Left lung (tissue), 10 donors: Measurements from ENCODE around the gene ZNF423. TPM values are rescaled to one million over a fixed set of nuclear protein-coding genes. Genes with fewer than 3 reads are reported as not detected.
A peak's percentile ranks its signal among the peaks of the same experiment; 100 is the strongest.

ENCODE experiments used
- ATAC-seq: fragments of 200-7000 bp; cut with Tn5 transposase; one replicate; pipeline ENCODE4 v1.9.1; 2020; ENCODE audit warnings: moderate library complexity
- DNase-seq, 4 donors: peaks; one replicate each; pipeline ENCODE4 v3.0.0-alpha.2; 2013 to 2020
- H3K27ac ChIP-seq, 2 donors: fragments of 200-600 bp; sonication (generic) in 1 of 2; one replicate each; pipeline versions ENCODE4 v1.5.0 to v1.8.0; 2020 to 2021
- H3K27me3 ChIP-seq, 2 donors: fragments of 200-600 bp; sonication (generic) in 1 of 2; one replicate each; pipeline versions ENCODE4 v1.5.0 to v1.8.0; 2020 to 2021
- H3K36me3 ChIP-seq, 2 donors: fragments of 200-600 bp; sonication (generic) in 1 of 2; one replicate each; pipeline versions ENCODE4 v1.5.0 to v1.8.0; 2020 to 2021
- H3K4me1 ChIP-seq, 2 donors: fragments of 200-600 bp; one replicate each; pipeline ENCODE4 v1.8.0; 2021
- H3K4me3 ChIP-seq, 2 donors: fragments of 200-600 bp; sonication (generic) in 1 of 2; one replicate each; pipeline versions ENCODE4 v1.5.0 to v1.8.0; 2020 to 2021; ENCODE audit warnings: mild to moderate bottlenecking in 1 of 2
- H3K9me3 ChIP-seq, 2 donors: fragments of 200-600 bp; sonication (generic) in 1 of 2; one replicate each; pipeline versions ENCODE4 v1.5.0 to v1.8.0; 2020 to 2021
- CTCF ChIP-seq, 2 donors: fragments of 200-600 bp; sonication (generic) in 1 of 2; IDR thresholded peaks; one replicate each; pipeline versions ENCODE4 v1.5.0 to v1.8.0; 2021; ENCODE audit warnings: antibody characterized with exemption in 2 of 2
- intact Hi-C, 2 donors: fragments of 100-400 bp; cut with DNase I; formaldehyde crosslinking; loops; one replicate each; pipeline versions ENCODE4 v1.11.2 to v1.14.2; 2022
- polyA plus RNA-seq, 6 donors: library from polyadenylated mRNA; unstranded; fragments of 120-200 nt; gene quantifications; one replicate each; pipeline ENCODE4 v1.2.1, GENCODE V29; 2013; ENCODE audit not compliant: insufficient read length in 6 of 6
- total RNA-seq, 2 donors: library from RNA; stranded (reverse); fragmentation: NEBNext Ultra II Directional; extraction: Animal tissue kit (Norgen Biotek cat#: 25700); gene quantifications; one replicate each; pipeline ENCODE4 v1.2.1, GENCODE V29; 2021
- donor health status: DM: no; HTN: yes; CAD: no.
- donor health status: DM: no; HTN: no; CAD: no.

ZNF423 gene
- total and polyA plus RNA-seq, 8 donors: 7.8 to 30.5 (median 26.6) TPM

- H3K4me3 ChIP-seq: no peak overlapping the region
- ATAC-seq: peak; percentile 25
- no peak for DNase-seq
Measured at GRCh38 chr16:49596068-49596467, 259.8 kb downstream of the ZNF423 start.

DNA sequence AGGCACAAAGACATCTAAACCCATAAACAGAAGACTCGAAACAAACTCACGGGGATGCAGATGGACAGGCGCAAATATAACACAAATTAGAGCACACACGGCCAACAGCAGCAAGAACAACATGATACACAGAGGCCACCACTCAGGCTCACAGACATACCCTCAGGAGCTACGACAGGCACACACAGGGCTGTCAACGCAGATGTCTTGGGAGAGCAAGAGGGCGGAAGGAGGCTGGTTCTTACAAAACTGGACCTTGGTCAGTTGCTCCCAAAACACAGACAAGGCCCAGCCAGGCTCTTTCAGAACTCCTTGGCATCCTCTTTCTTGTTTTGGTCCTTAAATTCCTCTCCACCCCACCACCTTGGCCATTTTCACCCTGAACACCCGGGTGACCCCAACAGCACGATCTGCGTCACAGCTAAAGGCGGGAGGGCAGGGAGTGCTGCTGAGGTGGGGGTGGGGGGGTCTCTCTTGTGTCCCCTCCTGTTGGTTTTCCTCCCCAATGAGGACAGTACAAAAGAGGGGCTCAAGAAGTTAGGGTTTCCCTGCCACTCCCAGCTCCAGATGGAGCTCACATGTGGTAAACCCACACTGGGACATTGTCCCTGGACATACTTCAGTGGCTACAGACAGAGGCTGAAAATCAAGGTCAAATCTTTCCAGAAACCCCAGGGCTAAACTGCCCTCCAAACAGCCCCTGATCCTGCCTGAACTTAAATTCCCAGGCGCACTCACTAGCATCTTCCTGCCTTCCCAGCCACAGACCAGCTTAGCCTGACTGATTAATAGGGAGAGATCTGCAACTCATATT lies 261.0 kb downstream of the ZNF423 start:
- Histone ChIP-seq H3K36me3 (no peaks in the 10 kb centered on the region), H3K4me3 (no peak overlapping the region), H3K4me1 (peaks cover 0 to 3% of the 10 kb centered on the region in 2 donors), H3K27ac (no peak overlapping the region), H3K9me3 (no peaks in the 10 kb centered on the region), H3K27me3 (no peaks in the 10 kb centered on the region)
- no peak for ATAC-seq
- intact Hi-C loops: no loop called here
- DNase-seq: no peak
- TF ChIP-seq CTCF (IDR thresholded peaks at IDR 0.05): no peak

More at GRCh38 chr16:49596068-49596467, 259.8 kb downstream of the ZNF423 start:
- intact Hi-C loops: no loop called here
- Histone ChIP-seq H3K27me3 (no peaks in the 10 kb centered on the region), H3K27ac (no peak overlapping the region), H3K9me3 (no peaks in the 10 kb centered on the region), H3K4me1 (peaks cover 0 to 3% of the 10 kb centered on the region in 2 donors), H3K36me3 (no peaks in the 10 kb centered on the region)
- TF ChIP-seq CTCF (IDR thresholded peaks at IDR 0.05): no peak

GRCh38 chr16:49594153-49594552 lies 261.8 kb downstream of the ZNF423 start:
- intact Hi-C loops: no loop called here

DNA sequence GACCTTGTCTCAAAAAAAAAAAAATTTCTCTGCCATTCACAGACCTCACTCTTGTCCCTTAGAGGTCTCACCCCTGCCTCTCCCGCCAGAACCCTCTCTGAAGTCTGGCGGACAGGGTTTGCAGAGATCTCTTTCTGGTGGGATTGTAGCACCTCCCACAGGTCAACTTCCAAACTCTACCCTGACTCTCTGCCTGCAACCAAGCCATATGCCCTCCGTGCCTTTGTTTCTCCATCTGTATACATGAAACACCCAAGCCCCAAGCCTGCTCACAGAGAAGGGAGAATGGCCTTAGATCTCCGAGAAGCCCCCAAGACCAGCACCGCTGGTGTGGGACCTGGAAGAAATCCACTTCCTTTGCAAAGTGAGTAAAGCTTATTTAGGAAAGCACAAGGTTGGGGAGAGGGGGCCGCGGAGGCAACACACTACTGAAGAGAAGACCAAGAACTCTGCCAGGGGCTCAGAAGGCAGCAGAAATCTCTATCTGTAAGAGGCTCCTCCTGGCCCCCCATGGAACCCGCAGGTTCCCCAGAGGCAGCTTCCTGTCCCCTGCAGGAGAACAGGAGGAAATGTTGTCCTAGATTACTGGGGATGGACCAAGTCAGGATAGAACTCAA lies 262.4 kb downstream of the ZNF423 start:
- Histone ChIP-seq H3K27ac (no peak overlapping the region), H3K4me3 (no peak overlapping the region), H3K27me3 (no peaks in the 10 kb centered on the region), H3K4me1 (peaks cover 0 to 3% of the 10 kb centered on the region in 2 donors), H3K9me3 (no peaks in the 10 kb centered on the region), H3K36me3 (no peaks in the 10 kb centered on the region)
- intact Hi-C loops: no loop called here
- no peak for DNase-seq
- no peak for TF ChIP-seq CTCF (IDR thresholded peaks at IDR 0.05)
- no peak for ATAC-seq

More at GRCh38 chr16:49594153-49594552, 261.8 kb downstream of the ZNF423 start:
- H3K27me3 ChIP-seq: no peaks in the 10 kb centered on the region
- H3K27ac ChIP-seq: no peak overlapping the region
- no peak overlapping the region for H3K4me3 ChIP-seq
- DNase-seq: no peak
- H3K4me1 ChIP-seq: peaks cover 0 to 3% of the 10 kb centered on the region in 2 donors
- TF ChIP-seq CTCF (IDR thresholded peaks at IDR 0.05): no peak
- no peaks in the 10 kb centered on the region for H3K36me3 ChIP-seq
- no peak for ATAC-seq
- no peaks in the 10 kb centered on the region for H3K9me3 ChIP-seq
